GM10248 (cell line): ENCODE results near the gene EGFR.

Experiments used
- CTCF ChIA-PET: fragments of 300-600 bp; sonication (Branson Sonifier 250); formaldehyde crosslinking; extraction: SDS; loops from one replicate; lab custom pipeline; 2021; ENCODE audit warnings: antibody characterized with exemption; lab: Yijun Ruan, JAX
- POLR2A ChIA-PET: fragments of 350-650 bp; sonication (Branson Sonifier 250); formaldehyde crosslinking; extraction: SDS; loops from one replicate; lab custom pipeline; 2020; ENCODE audit warnings: antibody characterized with exemption; lab: Yijun Ruan, JAX
- DNase-seq: peaks from one replicate; pipeline ENCODE4 v3.0.0; 2012; ENCODE audit errors: extremely low spot score
- CTCF ChIP-seq: IDR thresholded peaks from 2 replicates; pipeline ENCODE4 v1.5.1; 2012; ENCODE audit warnings: mild to moderate bottlenecking, low read depth; ENCODE audit errors: extremely low read depth, missing control alignments, control extremely low read depth

The EGFR gene

GRCh38 chr7:55209366-55209765, 190.5 kb downstream of the EGFR start:
- DNase-seq: no peak
- ChIA-PET CTCF (interaction anchor here (0.9 kb wide), 1 partner anchor 46 kb away, joined by 4 read pairs; no protein-coding TSS in a partner anchor), POLR2A (no interaction called here)
- TF ChIP-seq CTCF: no peak

GRCh38 chr7:55210176-55210575, 191.4 kb downstream of the EGFR start:
- no peak for DNase-seq
- no peak for TF ChIP-seq CTCF
- CTCF ChIA-PET: interaction anchor here (0.9 to 1.0 kb wide), 2 partner anchors 14 to 17 kb away, joined by 3 read pairs; no protein-coding TSS in a partner anchor
- POLR2A ChIA-PET: no interaction called here

- POLR2A ChIA-PET: no interaction called here
- no peak for TF ChIP-seq CTCF
- no peak for DNase-seq
- CTCF ChIA-PET: interaction anchor here (0.9 to 2.4 kb wide), 3 partner anchors 13 to 44 kb away, joined by 3 to 10 read pairs (median 3); no protein-coding TSS in a partner anchor
Measured at GRCh38 chr7:55210716-55211115, 191.9 kb downstream of the EGFR start.

GRCh38 chr7:55211726-55212125, 192.9 kb downstream of the EGFR start:
- CTCF ChIA-PET: interaction anchor here (2.4 kb wide), 1 partner anchor 43 kb away, joined by 10 read pairs; no protein-coding TSS in a partner anchor
- POLR2A ChIA-PET: no interaction called here
- no peak for TF ChIP-seq CTCF
- no peak for DNase-seq

- ChIA-PET CTCF (interaction anchor here (2.4 kb wide), 1 partner anchor 43 kb away, joined by 10 read pairs; no protein-coding TSS in a partner anchor), POLR2A (no interaction called here)
- DNase-seq: no peak
- no peak for TF ChIP-seq CTCF
Measured at GRCh38 chr7:55212176-55212575, 193.4 kb downstream of the EGFR start.

GRCh38 chr7:55212838-55213237, 194.0 kb downstream of the EGFR start:
- ChIA-PET POLR2A (no interaction called here), CTCF (interaction anchor here (2.4 kb wide), 1 partner anchor 42 kb away, joined by 10 read pairs; no protein-coding TSS in a partner anchor)
- TF ChIP-seq CTCF: no peak
- DNase-seq: no peak
